Umbilical cord (tissue), 2 donors: ENCODE results near the gene THOC1. TPM values are rescaled to one million over a fixed set of nuclear protein-coding genes. Genes with fewer than 3 reads are reported as not detected.
A peak's percentile ranks its signal among the peaks of the same experiment; 100 is the strongest.

Source experiments
- DNase-seq: peaks from one replicate; pipeline ENCODE4 v3.0.0-alpha.2; 2015; ENCODE audit warnings: low spot score
- total RNA-seq: library from RNA; depleted of rRNA; stranded (reverse); fragments of >200 nt; gene quantifications from one replicate; pipeline ENCODE4 v1.2.3, GENCODE V29; 2014; ENCODE audit warnings: low replicate concordance; ENCODE audit not compliant: insufficient read depth

Gene THOC1
- total RNA-seq, 1 donor from 2014 or later: 108 TPM

GRCh38 chr18:213966-214365 is 53.9 kb downstream of the THOC1 start:
- DNase-seq: no peak

- no peak for DNase-seq
Measured at GRCh38 chr18:213505-213904, 54.3 kb downstream of the THOC1 start.

DNA sequence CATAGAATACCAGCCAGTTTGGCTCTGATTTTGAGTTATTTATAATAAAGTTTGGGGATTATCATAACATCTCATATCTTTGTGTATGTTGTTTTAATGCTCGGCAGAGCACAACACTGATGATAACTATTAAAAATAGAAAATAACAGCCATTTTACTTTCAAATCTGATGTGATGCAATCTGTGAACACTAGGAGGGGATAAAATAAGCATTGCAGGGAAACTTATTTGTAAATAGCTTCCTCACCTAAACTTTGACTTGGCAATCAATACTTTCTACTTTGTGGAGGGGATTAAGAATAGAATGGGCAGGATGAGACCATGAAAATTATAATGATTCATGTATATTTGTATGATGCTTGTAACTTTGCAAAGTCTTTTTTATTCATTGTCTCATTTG is 55.1 kb downstream of the THOC1 start:
- DNase-seq: no peak

GRCh38 chr18:211582-211981 is 56.3 kb downstream of the THOC1 start:
- DNase-seq: no peak

DNA sequence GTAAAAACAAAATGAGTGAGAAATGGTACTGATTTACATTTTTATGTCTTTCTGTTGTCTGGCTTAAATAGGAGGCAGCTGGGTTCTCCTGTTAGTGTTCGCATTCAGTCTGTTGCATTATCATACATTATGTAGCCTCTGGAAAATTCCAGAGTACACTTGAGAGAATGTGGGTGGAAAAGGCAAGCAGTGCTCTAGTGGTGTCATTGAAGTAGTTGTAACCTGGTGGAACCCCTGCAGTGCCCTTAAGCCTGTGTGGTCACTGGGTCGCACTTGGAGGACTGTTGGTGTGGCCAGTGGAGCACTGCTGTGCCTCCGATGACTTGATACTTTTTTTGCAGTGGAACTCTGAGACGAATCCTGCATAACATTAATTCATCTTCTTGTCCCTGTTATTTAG is 57.1 kb downstream of the THOC1 start:
- no peak for DNase-seq

DNA sequence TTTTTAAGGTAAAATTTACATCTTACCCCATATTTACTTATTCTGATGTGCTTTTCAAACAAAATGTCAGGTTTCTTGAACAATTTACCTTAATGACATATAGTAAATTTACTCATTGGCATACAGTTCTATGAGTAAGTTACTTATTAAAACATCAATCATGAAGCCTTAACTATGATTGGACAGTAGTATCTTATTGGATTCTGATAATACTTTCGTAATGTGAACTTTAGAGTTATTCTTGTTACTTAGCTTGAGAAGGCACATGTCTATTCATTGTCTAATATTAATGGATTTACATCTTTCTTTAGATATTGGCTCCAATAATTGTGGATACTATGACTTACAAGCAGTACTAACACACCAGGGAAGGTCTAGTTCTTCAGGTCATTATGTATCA is 57.8 kb downstream of the THOC1 start:
- DNase-seq: no peak

- DNase-seq: no peak
Measured at GRCh38 chr18:199768-200167, 68.1 kb downstream of the THOC1 start.

DNA sequence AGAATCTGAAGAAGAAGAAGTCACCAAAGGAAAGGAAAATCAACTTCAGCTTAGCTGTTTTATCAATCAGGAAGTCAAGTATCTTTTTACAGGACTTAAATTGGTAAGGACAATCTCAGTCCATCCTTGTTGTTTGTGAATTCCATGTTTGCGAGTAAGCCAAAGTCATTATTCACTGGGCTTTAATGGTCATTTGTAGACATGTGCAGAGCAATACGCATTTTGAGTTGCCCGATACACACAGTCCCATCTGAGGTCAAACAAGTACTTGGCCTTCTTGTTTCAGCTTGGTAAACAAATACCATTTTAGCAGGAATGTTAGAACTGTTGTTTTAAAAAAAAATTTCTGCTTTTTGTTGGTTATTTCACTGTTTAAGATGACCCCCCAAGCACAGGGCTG is 68.6 kb downstream of the THOC1 start:
- no peak for DNase-seq

DNA sequence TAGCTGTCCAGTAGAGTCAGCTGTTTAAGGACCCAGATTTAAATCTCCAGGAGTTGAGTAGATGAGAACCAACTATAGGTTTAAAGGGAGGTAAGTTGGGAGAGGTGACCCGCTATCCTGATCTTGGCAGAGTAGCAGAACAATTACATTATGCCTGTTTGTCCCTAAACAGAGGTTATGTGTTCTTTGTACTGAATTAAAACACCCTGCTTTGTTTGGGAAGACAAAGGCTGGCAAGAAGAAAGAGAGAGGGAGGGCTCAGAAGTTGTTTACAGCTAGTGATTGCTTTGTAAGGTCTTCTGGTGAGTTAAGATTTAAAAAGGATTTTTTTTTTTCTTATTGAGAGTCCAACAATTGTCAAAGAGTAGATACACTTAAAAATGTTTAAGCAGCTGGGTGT is 72.2 kb downstream of the THOC1 start:
- no peak for DNase-seq

GRCh38 chr18:192801-193200 is 75.0 kb downstream of the THOC1 start:
- no peak for DNase-seq

GRCh38 chr18:191725-192124 is 76.1 kb downstream of the THOC1 start:
- DNase-seq: no peak

DNA sequence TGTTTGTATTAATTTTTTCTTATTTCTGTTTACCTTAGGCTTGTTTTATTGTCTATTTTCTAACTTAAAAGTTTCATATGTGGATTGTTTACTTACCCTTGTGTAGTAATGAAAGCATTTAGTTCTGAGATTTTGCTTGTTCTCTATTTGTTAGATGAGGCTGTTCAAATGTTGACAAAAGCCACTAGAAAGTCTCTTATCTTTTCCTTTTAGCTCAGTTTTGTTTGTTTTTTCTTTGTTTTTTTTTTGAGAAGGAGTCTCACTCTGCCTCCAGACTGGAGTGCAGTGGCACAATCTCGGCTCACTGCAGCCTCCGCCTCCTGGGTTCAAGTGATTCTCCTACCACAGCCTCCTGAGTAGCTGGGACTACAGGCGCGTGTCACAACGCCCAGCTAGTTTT is 78.6 kb downstream of the THOC1 start:
- DNase-seq: no peak

DNA sequence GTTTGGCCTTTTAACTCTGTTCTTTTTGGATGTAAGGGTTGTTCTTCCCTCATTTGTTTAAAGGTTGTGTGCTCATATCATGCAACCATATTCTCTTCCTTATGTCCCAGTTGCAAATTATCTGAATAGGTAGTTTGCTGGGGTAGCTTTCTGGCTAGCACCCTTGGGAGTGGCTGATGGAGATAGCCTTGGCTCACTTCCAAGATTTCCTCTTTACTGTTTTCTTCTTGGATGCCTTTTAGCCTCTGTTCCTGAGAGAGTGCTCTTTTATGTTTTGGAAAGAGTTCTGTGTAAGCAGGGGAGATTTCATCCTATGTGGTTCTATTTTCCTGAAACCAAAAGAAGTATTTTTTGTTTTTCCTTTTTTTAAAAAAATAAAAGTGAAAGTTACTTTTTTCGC is 84.1 kb downstream of the THOC1 start:
- DNase-seq: peak; percentile 1

DNA sequence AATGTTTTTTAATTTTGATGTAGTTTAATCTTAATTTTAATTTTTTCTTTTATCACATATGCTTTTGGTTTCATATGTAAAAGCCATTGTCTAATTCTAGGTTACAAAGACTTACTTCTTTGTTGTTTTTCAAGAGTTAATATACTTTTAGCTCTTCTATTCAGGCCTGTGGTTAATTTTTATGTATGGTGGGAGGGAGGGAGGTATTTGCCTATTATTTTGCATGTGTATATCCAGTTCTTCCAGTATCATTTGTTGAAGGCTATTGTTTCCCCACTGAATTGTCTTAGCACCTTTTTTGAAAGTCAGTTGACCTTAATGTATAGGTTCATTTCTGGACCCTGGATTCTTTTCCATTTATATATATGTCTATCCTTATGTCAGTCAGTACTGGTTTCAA is 86.1 kb downstream of the THOC1 start:
- DNase-seq: no peak

DNA sequence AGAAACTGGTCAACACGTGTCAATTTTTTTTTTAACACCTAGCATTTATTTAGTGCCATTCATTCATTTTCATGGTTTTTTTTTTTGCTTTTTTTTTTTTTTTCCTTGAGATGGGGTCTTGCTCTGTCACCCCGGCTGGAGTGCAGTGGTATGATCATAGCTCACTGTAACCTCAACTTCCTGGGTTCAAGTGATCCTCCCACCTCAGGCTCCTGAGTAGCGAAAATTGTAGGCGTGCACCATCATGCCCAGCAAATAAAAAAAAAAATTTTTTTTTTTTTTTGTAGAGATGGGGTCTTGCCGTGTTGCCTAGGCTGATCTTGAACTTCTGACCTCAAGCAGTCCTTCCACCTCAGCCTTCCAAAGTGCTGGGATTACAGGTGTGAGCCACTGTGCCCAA is 88.3 kb downstream of the THOC1 start:
- DNase-seq: no peak

DNA sequence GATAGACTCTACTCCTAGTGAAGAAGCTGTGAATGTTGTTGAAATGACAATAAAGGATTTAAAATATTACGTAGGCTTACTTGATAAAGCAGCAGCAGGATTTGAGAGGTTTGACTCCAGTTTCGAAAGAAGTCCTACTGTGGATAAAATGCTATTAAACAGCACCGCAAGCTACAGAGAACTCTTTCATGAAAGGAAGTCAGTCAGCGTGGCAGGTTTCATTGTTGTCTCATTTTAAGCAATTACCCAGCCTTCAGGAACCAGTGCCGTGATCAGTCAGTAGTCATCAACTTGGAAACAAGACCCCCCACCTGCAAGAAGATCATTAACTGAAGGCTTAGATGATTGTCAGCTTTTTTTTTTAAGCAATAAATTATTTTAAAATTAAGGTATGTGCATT is 95.5 kb downstream of the THOC1 start:
- no peak for DNase-seq

Other genes with a start within 250 kb of the THOC1 start
- not detected for gene TUBB8B, start 218.4 kb downstream of the THOC1 start, total RNA-seq
- gene USP14, start 109.5 kb downstream of the THOC1 start, total RNA-seq: 22.6 TPM
- gene COLEC12, start 232.7 kb upstream of the THOC1 start, total RNA-seq: 93.7 TPM